HUES6 (cell line): ENCODE measurements around the gene CPN2.

Experiments used
- H3K27ac ChIP-seq: 2 replicates; pipeline ENCODE4 v1.7.0; 2013; ENCODE audit warnings: low read depth, mild to moderate bottlenecking, low read length, inconsistent platforms
- H3K27me3 ChIP-seq: 2 replicates; pipeline ENCODE4 v1.6.1; 2013; ENCODE audit warnings: low read length; ENCODE audit not compliant: control insufficient read depth, insufficient read depth
- H3K36me3 ChIP-seq: 2 replicates; pipeline ENCODE4 v1.6.1; 2013; ENCODE audit warnings: low read length; ENCODE audit not compliant: control insufficient read depth, insufficient read depth
- H3K4me1 ChIP-seq: 2 replicates; pipeline ENCODE4 v1.6.1; 2013; ENCODE audit warnings: low read length; ENCODE audit not compliant: control insufficient read depth, insufficient read depth
- H3K4me3 ChIP-seq: 2 replicates; pipeline ENCODE4 v1.5.1; 2013; ENCODE audit warnings: low read depth, low read length
- H3K9ac ChIP-seq: one replicate; pipeline ENCODE4 v1.6.1; 2013; ENCODE audit warnings: mild to moderate bottlenecking, low read length
- H3K9me3 ChIP-seq: 2 replicates; pipeline ENCODE4 v1.6.1; 2013; ENCODE audit warnings: low read depth, low read length; ENCODE audit not compliant: control insufficient read depth, insufficient read depth

The CPN2 gene

DNA sequence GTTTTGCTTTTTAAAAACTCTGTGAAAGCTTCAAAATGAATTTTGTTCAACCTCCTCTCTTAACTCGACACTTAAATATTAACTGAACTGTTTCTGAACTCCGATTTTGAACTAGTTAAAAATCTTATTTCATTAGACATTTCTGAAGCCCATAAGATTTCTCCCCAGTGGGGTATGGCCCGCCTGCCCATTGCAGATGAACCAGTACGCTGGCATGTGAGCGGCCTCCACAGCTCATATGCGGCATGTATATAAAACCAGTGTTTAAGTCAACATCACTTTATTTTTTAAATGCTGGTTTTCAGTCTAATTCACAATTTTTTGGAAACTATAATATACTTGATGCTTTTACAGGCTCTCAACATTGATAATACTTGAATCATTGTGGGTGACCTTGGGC, 50.2 kb downstream of the CPN2 start:
- no peak overlapping the region for H3K4me3 ChIP-seq

DNA sequence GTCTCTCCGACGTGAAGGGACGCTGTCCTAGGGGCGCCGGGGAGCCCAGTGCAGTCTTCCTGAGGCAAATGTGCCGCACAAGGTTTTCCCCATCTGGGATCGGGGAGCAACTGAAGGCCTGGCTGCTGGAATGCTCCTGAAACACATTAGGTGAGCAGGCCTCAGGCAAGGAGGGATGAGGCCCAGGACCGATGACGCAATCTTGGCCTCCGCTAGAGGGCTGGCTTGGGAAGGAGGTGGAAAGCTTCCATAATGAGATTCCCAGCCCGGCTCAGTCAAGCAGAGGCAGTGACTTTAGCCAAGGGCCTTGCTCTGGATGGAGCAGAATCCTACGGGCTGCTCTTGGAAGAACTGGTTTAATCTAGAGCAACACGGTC, 50.8 kb downstream of the CPN2 start:
- Histone ChIP-seq H3K9ac (no peak overlapping the region), H3K27ac (no peak overlapping the region), H3K4me1 (peaks cover 31% of the 10 kb centered on the region), H3K36me3 (no peaks in the 10 kb centered on the region), H3K9me3 (no peaks in the 10 kb centered on the region), H3K4me3 (no peak overlapping the region), H3K27me3 (peaks cover 8% of the 10 kb centered on the region)

More for the DNA sequence above, 50.2 kb downstream of the CPN2 start:
- Histone ChIP-seq H3K4me1 (peaks cover 35% of the 10 kb centered on the region), H3K9ac (no peak overlapping the region), H3K9me3 (no peaks in the 10 kb centered on the region), H3K27ac (no peak overlapping the region), H3K36me3 (no peaks in the 10 kb centered on the region), H3K27me3 (peaks cover 8% of the 10 kb centered on the region)

DNA sequence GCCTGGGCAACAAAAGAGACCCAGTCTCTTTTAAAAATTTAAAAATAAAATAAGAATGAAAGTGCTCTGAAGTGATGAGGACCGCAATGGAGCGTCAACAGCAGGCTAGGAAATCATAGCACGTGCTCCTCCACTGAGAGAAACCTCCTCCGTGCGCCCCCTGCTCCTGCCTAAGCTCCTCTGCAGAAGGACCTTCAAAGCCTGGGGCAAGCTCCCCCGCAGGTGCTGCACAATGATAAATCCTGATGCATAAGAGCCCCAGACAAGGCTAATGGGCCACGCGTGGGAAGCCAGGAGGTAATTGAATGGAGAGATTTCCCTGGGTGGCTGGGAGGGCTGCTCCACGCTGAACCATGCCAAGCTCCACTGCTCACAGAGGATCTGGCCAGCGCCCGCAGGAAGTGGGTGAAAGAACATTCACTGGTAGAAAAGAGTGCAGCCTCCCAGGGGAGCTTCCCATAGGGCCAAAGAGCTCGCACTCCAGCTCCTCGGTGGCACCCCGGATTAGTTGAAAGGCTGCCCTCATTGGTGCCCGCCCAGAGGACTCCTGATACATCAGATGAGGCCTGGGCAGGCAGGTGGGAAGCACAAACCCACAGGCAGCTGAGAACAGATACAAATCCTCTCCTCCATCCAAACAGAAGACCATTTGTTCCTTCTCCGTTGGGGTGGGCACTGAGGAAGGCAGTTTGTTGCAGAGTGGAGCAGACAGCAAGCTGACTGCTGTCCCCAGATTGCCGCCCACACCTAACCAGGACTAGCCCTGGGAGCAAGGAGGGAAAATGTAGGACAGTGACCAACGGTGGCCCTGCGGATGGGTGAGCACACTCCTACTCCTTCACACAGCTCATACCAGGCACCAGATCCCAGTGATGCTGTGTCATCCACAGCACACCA, 52.5 kb downstream of the CPN2 start:
- H3K36me3 ChIP-seq, result no peaks in the 10 kb centered on the region
- H3K9me3 ChIP-seq, result no peaks in the 10 kb centered on the region
- H3K27ac ChIP-seq, result no peak overlapping the region
- peaks cover 7% of the 10 kb centered on the region for H3K27me3 ChIP-seq
- H3K4me3 ChIP-seq, result no peak overlapping the region
- peak overlapping the region; percentile 2 for H3K9ac ChIP-seq
- H3K4me1 ChIP-seq, result peaks cover 43% of the 10 kb centered on the region

DNA sequence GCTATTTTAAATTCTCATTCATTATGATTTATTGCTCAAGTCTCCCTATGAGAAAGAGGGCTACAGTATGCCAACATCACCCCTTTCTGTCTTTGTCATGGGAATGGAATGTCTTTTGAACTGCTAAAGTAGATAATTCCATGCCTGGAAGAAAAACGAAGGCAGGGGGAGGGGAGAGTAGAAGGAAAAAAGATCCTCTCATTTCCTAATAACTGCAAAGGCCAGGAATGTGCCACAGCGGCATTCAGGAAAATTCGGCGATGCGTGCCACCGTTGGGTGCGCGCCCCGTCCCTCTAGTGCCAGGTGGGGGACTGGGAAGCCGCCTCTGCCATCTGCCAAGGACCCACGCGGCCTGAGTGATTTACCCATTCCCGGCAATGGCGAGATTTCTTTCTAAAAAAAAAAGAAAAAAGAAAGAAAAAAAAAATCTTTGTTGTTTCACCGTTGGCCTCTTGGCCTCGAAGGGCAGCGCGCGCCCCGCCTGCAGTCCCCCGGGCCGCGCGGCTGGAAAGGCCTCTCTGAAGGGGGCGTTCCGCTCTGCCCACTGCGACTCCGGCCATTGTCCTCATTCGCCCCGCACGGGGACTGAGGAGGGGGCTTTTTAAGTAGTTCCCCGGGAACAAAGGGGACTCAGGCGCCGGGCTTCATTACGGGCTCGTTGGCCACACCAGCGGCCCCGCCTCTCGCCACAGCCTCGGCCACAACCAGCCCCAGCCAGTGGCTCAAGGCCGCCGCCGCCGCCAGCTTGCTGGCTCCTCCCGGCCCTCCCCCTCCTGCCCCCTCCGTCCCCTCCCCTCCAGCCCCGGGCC, 54.5 kb downstream of the CPN2 start:
- Histone ChIP-seq H3K27ac (peak overlapping the region; percentile 99), H3K9me3 (no peaks in the 10 kb centered on the region)

DNA sequence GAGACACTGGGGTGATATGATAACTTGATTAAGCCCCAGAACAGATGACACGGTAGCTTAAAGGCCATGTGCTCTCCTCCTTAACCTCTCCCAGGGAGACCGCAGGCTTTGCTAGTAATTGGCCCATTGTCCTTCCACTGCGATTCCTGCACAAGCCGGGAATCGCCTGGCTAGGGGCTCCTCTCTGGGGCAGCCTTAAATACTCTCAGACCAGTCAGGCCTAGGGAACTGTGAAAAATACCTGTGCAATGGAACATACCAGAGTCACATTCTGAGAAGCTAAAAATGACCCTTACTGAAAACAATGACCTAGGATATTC, 56.3 kb downstream of the CPN2 start:
- H3K9me3 ChIP-seq, result no peaks in the 10 kb centered on the region
- peaks cover 35% of the 10 kb centered on the region for H3K4me1 ChIP-seq
- no peaks in the 10 kb centered on the region for H3K36me3 ChIP-seq
- peaks cover 3% of the 10 kb centered on the region; the same call in 1 of the 2 replicates for H3K27me3 ChIP-seq
- no peak overlapping the region for H3K9ac ChIP-seq
- H3K4me3 ChIP-seq, result no peak overlapping the region
- H3K27ac ChIP-seq, result peak overlapping the region; percentile 0; the same call in 1 of the 2 replicates

More for the DNA sequence above, 54.5 kb downstream of the CPN2 start:
- peak overlapping the region; percentile 91 for H3K9ac ChIP-seq
- peaks cover 3% of the 10 kb centered on the region; the same call in 1 of the 2 replicates for H3K27me3 ChIP-seq
- peak overlapping the region; percentile 50 for H3K4me3 ChIP-seq
- H3K36me3 ChIP-seq, result no peaks in the 10 kb centered on the region
- peaks cover 43% of the 10 kb centered on the region for H3K4me1 ChIP-seq

DNA sequence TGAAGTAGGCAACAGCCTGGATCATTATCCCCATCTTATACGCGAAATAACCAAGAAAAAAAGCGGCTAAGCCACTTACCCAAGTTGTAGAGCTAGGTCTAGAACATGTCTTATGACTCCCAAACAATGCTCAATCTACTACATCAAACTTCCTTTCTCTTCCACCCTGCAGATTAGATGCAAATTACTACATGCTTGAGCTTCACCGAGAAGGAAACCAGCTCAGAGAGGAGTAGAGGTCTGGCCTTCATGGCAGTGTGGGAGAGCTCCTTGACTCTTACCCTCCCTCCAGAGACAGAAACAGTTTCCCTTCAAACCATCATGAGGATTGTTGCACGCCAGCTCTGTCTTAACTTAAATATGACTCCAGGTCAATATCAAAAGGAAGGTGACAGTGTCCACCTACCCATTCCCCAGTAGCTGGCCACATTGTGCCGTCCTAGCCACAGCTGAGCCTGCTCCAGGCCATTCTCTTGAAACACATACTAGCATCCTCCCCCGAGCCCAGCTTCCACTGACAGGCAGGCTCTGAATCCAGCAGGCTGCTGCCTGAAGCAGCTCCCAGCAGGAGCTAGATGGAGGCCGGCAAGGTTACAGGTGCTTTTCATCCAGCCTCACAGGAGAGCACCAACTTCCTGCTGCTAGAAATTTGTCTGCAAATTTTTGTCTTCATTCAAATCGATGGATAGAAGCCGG, 56.8 kb downstream of the CPN2 start:
- H3K27me3 ChIP-seq, result peaks cover 3% of the 10 kb centered on the region; the same call in 1 of the 2 replicates
- no peak overlapping the region for H3K4me3 ChIP-seq
- peaks cover 35% of the 10 kb centered on the region for H3K4me1 ChIP-seq
- no peaks in the 10 kb centered on the region for H3K9me3 ChIP-seq
- H3K27ac ChIP-seq, result peak overlapping the region; percentile 0; the same call in 1 of the 2 replicates
- H3K9ac ChIP-seq, result no peak overlapping the region
- H3K36me3 ChIP-seq, result no peaks in the 10 kb centered on the region

DNA sequence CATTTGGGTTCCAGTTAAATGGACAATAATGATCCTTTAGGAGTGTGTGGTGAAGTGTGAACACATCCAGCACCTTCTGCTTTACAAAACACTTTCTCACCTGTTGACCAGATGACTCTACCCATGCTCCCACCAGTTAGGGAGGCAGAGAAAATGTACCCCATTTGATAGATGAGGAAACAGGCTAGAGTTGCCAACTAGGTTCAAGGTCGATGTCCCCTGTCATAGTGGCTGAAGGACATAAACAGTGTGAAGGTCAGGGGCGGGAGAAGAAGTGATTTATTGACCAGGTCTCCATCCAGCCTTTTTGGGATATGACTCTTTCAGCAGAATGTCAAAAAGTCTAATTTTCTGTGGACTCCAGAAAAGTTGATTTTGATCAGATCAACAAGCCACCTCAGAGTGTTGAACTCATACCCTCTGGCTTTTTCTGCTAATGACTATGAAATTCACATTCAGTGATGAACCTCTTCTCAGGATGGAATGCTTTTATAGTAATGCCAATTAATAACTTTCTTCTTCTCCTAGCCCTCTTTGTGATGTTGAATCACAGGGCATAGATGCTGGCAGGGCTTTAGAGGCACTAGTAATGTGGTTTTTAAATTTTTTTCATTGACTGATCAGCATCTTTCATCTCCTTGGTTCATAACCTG, 57.5 kb downstream of the CPN2 start:
- Histone ChIP-seq H3K27ac (no peak overlapping the region), H3K9me3 (no peaks in the 10 kb centered on the region), H3K4me3 (no peak overlapping the region), H3K9ac (no peak overlapping the region), H3K4me1 (peaks cover 32% of the 10 kb centered on the region), H3K27me3 (peaks cover 3% of the 10 kb centered on the region; the same call in 1 of the 2 replicates), H3K36me3 (no peaks in the 10 kb centered on the region)

DNA sequence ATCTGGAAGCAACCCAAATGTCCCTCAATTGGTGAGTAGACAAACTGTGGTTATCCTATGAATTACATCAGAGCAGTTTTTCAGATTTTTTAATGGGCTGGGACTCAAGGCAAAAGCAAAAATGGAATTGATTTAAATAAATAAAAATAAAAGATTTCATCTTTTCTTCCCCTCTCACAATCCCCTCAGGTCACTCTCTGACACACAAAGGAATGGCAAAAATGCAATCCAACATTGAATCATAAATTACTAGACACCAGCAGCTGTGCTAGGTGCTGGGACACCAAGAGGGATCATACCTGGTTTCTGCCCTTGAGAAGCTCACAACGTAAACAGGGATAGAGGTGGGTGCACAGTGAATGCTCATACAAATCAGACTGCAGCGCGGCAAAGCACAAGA, 58.8 kb downstream of the CPN2 start:
- H3K4me3 ChIP-seq, result no peak overlapping the region
- 0 out of 2 replicates have a peak, but pooled peaks cover 3% of the 10 kb centered on the region for H3K27me3 ChIP-seq
- no peak overlapping the region for H3K27ac ChIP-seq
- no peaks in the 10 kb centered on the region for H3K9me3 ChIP-seq
- peaks cover 37% of the 10 kb centered on the region for H3K4me1 ChIP-seq
- no peak overlapping the region for H3K9ac ChIP-seq
- no peaks in the 10 kb centered on the region for H3K36me3 ChIP-seq
